HG03159 (cell line): Measurements from ENCODE around the gene GAR1.
A peak's percentile ranks its signal among the peaks of the same experiment; 100 is the strongest.
"Not testable (repeated sequence)": the region's sequence is repeated elsewhere in the genome, so short reads cannot be mapped to it uniquely, and the experiment has no call there.

ENCODE experiments used
- ATAC-seq: cut with Tn5 transposase; IDR thresholded peaks from one replicate; pipeline ENCODE4 v1.9.1; 2021; ENCODE audit warnings: mild to moderate bottlenecking, moderate library complexity; ENCODE audit not compliant: unreplicated experiment

GAR1 gene

GRCh38 chr4:109815151-109816081 lies at the start of gene GAR1:
GAR1 (plus strand) TSS chr4:109815762; CDS start chr4:109816165, 403 bp downstream.
- ATAC-seq: peak; percentile 98

DNA sequence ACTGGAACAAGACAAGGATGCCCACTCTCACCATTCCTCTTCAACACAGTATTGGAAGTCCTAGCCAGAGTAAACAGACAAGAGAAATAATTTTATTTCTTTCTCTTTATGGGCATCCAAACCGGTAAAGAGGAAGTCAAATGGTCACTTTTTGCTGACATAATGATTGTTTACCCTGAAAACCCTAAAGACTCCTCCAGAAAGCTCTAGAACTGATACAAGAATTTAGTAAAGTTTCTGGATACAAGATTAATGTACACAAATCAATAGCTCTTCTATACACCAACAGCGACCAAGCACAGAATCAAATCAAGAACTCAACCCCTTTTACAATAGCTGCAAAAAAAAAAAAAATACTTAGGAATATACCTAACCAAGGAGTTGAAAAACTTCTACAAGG lies 33.5 kb upstream of the GAR1 start:
- not testable (repeated sequence) for ATAC-seq

DNA sequence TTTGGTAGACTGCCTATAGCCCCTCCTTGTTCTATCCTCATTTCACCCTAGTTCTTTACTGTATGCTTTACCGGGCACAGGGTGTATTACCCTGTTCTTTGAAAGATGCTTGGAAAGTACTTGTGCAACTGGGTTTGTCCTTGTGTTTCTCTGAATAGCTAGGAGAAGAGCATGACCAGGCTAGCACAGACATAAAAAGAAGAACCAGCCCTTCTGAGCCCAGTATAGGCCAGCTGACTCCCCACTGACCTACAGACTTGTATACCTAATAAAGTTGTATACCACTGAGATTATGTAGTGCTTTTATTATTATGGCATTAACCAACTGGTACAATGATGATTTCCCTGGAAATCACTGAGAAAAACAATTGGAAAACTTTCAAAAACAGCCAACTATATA lies 28.7 kb upstream of the GAR1 start:
- no peak for ATAC-seq

- ATAC-seq: no peak
Observed at GRCh38 chr4:109787807-109788206, 27.8 kb upstream of the GAR1 start.

GRCh38 chr4:109795059-109795458 lies 20.5 kb upstream of the GAR1 start:
- ATAC-seq: no peak

DNA sequence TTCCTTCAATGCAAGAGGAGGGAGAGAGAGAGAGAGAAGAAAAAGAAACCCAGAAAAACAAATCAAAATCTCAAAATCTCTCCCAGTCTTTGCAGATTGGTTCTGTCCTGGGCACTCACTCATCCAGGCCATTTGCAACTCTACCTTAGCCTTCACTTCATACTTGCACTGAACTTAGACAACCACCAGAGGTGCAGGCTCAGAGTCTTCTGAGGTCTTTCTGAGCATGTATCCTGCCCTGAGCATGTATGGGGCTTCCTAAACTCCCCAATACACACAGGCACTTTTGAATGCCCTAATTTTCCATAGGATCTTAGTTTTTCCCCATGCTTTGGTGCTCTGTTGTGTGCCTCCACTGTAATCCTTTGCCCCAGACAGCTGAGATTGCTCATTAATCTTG lies 16.7 kb upstream of the GAR1 start:
- ATAC-seq: no peak

DNA sequence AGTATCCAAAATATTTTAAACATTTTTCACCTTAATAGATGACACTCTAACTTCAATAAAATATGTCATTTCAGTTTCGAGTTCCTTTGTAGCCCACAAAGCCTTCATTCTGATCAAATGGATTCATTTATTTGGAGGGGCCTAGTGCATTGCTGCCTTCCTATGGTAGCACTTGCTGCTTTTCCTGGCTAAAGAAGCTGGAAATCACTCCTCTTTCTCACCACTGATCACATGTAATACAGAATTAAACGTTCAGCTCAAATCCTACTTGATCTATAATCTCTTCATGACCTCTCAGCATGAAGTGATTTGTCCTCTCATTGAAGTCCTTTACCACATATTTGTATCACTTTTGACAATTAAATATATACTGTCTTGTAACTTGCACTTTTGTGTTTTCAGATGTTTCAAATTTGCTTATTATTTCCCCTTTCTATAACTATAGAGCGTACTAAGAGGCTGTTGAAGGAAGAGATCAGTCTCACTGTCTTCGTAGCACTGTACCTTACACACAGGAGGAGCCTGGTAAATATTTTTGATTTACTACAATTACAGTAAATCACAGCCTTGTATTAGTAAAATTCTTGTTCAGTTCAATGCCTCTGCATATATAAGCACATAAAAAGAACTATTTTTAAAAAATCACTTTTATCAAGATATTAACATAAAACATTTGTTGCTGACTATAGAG lies 14.3 kb upstream of the GAR1 start:
- no peak for ATAC-seq

DNA sequence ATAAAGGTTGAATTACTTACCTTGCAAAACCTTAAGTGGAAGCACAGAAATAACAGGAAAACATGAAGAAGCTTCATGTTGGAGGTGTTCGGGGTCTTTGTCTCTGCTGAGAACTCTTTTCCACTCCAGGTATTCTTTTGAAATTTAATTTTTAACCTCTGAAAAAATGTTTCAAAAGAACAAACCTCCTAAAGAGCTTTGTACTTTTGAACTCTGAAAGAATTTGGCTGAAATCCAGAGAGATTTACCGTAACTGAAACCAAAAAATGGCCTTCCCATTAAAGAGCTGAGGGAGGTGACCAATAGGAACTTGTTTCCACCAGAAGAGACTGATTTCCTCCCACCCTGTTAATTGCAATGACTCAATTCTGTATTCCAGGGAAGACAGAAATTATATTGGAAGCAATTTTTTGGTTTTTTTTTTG lies 13.7 kb upstream of the GAR1 start, which contains the start of gene CFI:
Gene CFI, minus strand, starts transcription at position 105 of the 425 bp plus-strand sequence. Its CDS starts 28 bp downstream, at position 77.
- ATAC-seq: no peak

GRCh38 chr4:109803924-109804571 lies 11.5 kb upstream of the GAR1 start:
- peak; percentile 77 for ATAC-seq

DNA sequence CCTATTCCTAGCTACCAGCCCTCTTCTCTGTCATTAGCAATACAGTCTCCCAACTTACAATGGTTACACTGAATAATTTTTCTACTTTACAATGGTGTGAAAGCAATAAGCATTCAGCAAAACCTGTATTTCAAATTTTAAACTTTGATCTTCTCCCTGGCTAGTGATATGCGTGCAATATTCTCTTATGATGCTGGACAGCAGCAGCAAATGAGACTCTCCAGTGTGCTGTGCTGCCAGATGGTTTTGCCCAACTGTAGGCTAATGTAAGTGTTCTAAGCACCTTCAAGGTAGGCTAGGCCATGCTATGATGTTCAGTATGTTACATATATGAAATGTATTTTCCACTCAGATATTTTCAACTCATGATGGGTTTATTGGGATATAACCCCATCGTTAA lies 5.9 kb upstream of the GAR1 start:
- ATAC-seq: no peak

GRCh38 chr4:109810552-109811387 lies 4.8 kb upstream of the GAR1 start:
- no peak for ATAC-seq

GRCh38 chr4:109811707-109812106 lies 3.9 kb upstream of the GAR1 start:
- no peak for ATAC-seq

DNA sequence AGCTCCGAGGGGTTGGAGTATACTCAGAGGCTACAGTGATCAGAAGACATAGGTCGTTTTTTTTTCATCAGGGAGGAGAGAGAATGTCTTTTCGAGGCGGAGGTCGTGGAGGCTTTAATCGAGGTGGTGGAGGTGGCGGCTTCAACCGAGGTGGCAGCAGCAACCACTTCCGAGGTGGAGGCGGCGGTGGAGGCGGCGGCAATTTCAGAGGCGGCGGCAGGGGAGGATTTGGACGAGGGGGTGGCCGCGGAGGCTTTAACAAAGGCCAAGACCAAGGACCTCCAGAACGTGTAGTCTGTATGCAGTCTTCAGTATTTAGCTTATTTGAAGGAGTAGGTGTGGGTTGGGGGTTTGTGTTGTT lies 500 bp downstream of the GAR1 start:
- no peak for ATAC-seq

- no peak for ATAC-seq
Observed at GRCh38 chr4:109816894-109817293, 1.3 kb downstream of the GAR1 start.

DNA sequence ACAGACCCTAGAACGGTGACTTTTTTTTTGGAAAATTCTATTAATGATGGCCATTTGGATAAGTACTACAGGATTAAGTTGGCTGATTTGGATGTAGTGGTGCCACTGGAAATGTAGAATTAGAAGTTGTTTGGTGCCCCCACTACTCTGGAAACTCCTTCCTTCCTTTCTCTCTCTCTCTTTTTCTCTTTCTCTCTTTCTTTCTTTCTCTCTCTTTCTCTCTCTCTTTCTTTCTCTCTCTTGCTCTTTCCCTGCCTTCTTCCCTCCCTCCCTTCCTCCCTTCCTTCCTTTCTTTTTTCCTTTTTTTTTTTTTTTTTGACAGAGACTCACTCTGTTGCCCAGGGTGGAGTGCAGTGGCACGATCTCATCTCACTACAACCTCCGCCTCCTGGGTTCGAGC lies 2.7 kb downstream of the GAR1 start:
- ATAC-seq: no peak

GRCh38 chr4:109820563-109820962 lies 5.0 kb downstream of the GAR1 start:
- no peak for ATAC-seq

DNA sequence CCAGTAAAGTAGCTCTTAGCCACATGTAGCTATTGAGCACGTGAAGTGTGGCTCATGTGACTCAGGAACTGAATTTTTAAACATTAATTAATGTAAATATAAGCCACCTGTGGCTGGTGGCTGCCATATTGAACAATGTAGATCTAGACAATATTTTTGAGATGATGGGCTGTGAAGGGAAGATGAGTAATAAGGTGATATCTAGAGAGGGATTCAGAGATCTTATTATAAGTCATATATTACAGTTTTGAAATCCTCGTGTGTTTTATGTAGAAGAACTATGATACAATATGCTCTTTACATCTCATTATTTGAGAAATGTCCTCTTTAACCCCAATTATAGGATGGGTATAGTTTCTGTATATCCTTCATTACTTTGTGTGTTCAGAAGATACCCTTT lies 5.6 kb downstream of the GAR1 start:
- no peak for ATAC-seq

DNA sequence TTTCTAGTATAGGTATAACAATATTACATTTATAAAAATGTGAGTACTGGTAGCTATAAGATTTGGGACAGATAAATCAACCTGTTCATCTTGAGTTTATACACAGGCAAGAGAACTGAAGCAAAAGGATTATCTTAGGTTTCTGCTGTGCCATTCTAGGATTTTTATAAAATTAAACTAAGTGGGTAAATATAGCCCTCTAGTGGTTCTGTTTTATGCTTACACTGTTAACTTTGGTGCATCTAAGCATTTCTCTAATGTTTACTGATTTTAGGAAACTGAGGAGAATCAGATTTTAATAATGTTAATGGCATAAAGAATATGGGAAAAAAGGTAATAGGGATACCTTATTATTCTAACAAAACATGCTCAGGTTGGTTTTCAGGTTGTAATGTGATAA lies 11.2 kb downstream of the GAR1 start:
- peak; percentile 56 for ATAC-seq

GRCh38 chr4:109827672-109828071 lies 12.1 kb downstream of the GAR1 start, which contains the start of gene RRH:
RRH (plus strand) TSS chr4:109827972; CDS start chr4:109828028, 56 bp downstream.
- ATAC-seq: no peak

DNA sequence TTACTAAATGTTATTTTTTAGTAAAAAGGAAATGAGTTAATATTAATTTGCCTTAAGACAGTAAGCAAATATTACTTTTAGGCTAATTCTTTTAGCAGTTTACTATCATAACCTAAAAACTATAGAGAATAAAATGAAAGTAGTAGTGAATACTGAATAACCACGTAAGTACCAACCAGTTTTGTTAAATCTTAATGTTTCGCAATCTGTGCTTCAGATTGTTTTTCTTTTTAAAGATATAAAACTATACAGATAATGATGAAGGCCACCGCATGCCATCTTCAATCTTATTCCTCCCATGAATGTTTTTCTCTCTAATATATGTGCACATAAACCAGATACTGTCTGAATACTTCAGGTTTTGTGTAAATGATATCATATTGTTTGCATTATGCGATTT lies 18.2 kb downstream of the GAR1 start:
- ATAC-seq: no peak

GRCh38 chr4:109836985-109837384 lies 21.4 kb downstream of the GAR1 start:
- no peak for ATAC-seq
